Transverse colon (tissue), 1 donor: Measurements from ENCODE around the gene MDFI.

Experiments used
- EP300 ChIP-seq: sonication (generic); formaldehyde crosslinking; IDR thresholded peaks from one replicate; pipeline ENCODE4 v1.6.1; 2017; ENCODE audit warnings: antibody characterized with exemption, low read depth
- POLR2A ChIP-seq: fragments of 450-650 bp; IDR thresholded peaks from one replicate; pipeline ENCODE4 v1.6.1; 2016; ENCODE audit warnings: antibody characterized with exemption, mild to moderate bottlenecking, moderate library complexity

DNA sequence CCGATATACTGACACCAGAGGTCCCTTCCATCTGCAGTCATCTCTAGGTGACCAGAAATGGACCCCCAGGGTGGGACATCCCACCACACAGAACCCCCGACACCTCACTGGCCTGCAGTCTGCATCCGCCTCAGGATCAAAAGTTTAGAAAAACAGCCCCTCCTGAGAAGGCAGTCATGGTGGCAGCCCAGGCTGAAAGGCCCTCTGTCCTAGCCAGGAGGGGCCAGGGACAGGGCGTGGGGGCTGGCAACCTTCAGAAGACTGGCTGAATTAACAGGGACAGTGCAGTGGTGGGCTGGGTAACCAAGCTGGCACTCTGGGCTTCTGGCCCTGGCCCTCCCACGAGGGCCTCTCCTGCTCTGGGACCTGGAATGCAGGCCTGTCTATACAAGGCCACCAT lies 34.3 kb upstream of the MDFI start:
- TF ChIP-seq EP300 (no peak), POLR2A (no peak)
